ENCODE measurements around the gene CTSC. TPM values are rescaled to one million over a fixed set of nuclear protein-coding genes. Genes with fewer than 3 reads are reported as not detected.
A peak's percentile ranks its signal among the peaks of the same experiment; 100 is the strongest.

CTSC gene
- total and polyA plus RNA-seq, 2 donors = 72.4 to 178 TPM

GRCh38 chr11:88359541-88359940 lies 22.0 kb upstream of the CTSC start:
- 86% methylated on average over 1 of the region's 1 CpG for WGBS
- H3K36me3 ChIP-seq (ENCODE audit: insufficient read depth) = no peaks in the 10 kb centered on the region

GRCh38 chr11:88359114-88359513 lies 21.6 kb upstream of the CTSC start:
- no peaks in the 10 kb centered on the region for H3K36me3 ChIP-seq (ENCODE audit: insufficient read depth)
- no peak for DNase-seq (ENCODE audit: extremely low spot score)
- H3K27ac ChIP-seq (ENCODE audit: low read depth) = no peak overlapping the region
- no peaks in the 10 kb centered on the region for H3K4me1 ChIP-seq (ENCODE audit: insufficient read depth)
- H3K4me3 ChIP-seq (ENCODE audit: low read depth, low read length) = no peak overlapping the region
- 48% methylated on average over 1 of the region's 1 CpG for WGBS

More at GRCh38 chr11:88359541-88359940, 22.0 kb upstream of the CTSC start:
- Histone ChIP-seq H3K4me3 (ENCODE audit: low read depth, low read length) (no peak overlapping the region), H3K4me1 (ENCODE audit: insufficient read depth) (no peaks in the 10 kb centered on the region), H3K27ac (ENCODE audit: low read depth) (peak overlapping the region; percentile 5)
- DNase-seq (ENCODE audit: extremely low spot score) = no peak

DNA sequence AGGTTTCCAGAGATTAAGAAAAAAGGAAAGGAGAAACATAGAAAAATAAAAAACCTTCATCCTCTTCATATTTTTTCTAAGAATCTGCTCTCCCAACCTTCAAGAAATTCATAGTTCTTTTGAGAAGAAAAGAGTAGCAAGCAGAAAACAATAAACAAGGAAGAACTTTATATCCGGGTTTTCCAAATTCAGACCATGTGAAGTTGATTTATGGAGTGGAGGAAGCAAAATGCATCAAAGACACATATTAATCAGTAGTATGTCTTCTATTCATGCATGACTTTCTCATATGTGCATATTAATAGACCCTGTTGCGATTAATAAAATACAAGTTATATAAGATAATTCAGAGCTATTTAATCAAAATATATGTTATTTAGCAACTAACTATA lies 20.5 kb upstream of the CTSC start:
- no peak for DNase-seq (ENCODE audit: extremely low spot score)
- Histone ChIP-seq H3K27ac (ENCODE audit: low read depth) (no peak overlapping the region), H3K36me3 (ENCODE audit: insufficient read depth) (no peaks in the 10 kb centered on the region), H3K4me3 (ENCODE audit: low read depth, low read length) (no peak overlapping the region), H3K4me1 (ENCODE audit: insufficient read depth) (no peaks in the 10 kb centered on the region)
- 82% methylated on average over 2 of the region's 2 CpGs for WGBS

DNA sequence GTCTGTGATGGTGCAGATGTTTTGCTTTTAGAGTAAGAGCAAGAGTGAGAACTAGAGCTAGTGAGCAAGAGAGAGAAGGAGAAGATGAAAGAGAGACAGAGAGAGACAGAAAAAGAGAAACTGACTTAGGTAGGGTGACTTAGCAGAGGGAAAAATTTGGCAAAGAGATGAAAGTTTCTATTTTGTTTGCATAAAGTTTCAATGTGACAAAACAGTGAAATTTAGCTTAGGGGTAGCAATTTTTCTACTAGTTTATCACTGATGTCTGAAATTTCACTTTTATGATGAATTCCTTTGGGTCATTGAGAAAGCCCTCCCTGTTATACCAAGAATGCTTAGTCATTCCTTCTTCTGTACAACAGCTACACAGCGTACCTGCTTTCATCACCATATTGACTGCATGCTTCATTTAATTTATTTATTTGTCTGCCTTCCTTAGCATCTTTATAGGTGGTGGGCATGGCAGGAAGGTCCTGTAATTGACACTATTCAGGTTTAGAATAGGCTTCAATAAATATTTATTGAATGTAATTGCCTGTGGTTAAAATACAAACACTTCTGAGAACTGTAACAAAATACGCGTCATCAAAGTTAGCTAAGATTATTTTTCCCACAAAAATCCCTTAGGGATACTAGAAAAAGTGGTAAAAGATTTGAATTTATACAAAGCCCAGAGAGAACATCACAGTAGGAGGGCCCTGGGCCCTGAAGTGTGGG lies 19.9 kb upstream of the CTSC start:
- H3K4me1 ChIP-seq (ENCODE audit: insufficient read depth) = no peaks in the 10 kb centered on the region
- WGBS = 76% methylated on average over 3 of the region's 3 CpGs
- H3K27ac ChIP-seq (ENCODE audit: low read depth) = no peak overlapping the region
- no peak overlapping the region for H3K4me3 ChIP-seq (ENCODE audit: low read depth, low read length)
- H3K36me3 ChIP-seq (ENCODE audit: insufficient read depth) = no peaks in the 10 kb centered on the region
- DNase-seq (ENCODE audit: extremely low spot score) = no peak

DNA sequence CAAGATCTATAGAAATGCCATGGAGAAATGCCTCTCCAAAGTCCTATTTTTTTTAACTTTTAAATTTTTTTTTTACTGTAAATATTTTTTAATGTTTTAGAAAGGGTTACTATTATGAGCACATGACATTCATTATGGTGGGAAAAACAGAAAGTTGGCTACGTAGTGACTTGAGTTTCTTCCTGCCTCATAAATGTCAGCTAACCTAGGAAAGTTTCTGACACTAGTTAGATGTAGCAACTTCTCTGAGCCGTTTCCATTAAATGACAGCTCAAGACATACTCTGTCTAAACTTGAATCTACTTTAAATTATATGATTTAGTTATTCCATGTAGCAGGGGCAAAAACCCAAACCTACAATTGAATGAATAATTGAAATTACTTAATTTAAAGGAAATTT lies 18.4 kb upstream of the CTSC start:
- Histone ChIP-seq H3K4me1 (ENCODE audit: insufficient read depth) (no peaks in the 10 kb centered on the region), H3K36me3 (ENCODE audit: insufficient read depth) (no peaks in the 10 kb centered on the region), H3K27ac (ENCODE audit: low read depth) (no peak overlapping the region), H3K4me3 (ENCODE audit: low read depth, low read length) (no peak overlapping the region)
- WGBS = 44% methylated on average over 2 of the region's 2 CpGs
- no peak for DNase-seq (ENCODE audit: extremely low spot score)

- Histone ChIP-seq H3K4me1 (ENCODE audit: insufficient read depth) (no peaks in the 10 kb centered on the region), H3K4me3 (ENCODE audit: low read depth, low read length) (no peak overlapping the region), H3K27ac (ENCODE audit: low read depth) (no peak overlapping the region), H3K36me3 (ENCODE audit: insufficient read depth) (no peaks in the 10 kb centered on the region)
- 85% methylated on average over 2 of the region's 2 CpGs for WGBS
- no peak for DNase-seq (ENCODE audit: extremely low spot score)
Observed at GRCh38 chr11:88354912-88355311, 17.4 kb upstream of the CTSC start.

DNA sequence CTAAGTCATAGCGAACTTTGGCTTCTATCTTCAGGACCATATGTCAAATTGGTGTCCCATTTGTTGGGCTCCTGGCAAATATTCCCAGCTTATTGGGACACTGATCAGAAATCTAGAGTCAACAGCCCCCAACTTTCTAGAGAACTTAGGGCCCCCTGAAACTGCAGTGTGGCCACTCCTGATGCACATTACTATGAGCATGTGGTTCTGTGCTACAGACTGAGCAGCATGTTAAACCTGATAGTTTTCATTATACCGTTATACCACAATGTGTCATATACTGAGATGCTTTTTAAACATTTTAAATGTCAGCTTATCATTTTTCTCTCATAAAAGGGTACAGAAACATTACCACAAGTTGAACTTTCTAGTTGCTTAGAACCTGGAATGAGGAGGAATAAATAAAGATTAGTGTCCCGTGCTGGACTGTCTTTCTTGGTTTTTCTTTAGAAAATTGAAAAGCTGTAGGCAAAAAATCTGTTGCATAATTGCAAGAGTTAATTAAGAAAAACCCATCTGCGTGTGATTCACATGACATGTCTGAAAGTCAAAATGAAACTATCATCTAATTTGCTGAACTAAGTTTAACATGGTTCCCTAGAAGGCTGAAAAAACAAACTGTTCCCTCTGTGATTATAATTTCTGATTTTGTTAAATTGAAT lies 16.4 kb upstream of the CTSC start:
- no peak overlapping the region for H3K27ac ChIP-seq (ENCODE audit: low read depth)
- 49% methylated on average over 4 of the region's 4 CpGs for WGBS

GRCh38 chr11:88353386-88353785 lies 15.8 kb upstream of the CTSC start:
- WGBS = 95% methylated on average over 3 of the region's 3 CpGs
- Histone ChIP-seq H3K27ac (ENCODE audit: low read depth) (no peak overlapping the region), H3K36me3 (ENCODE audit: insufficient read depth) (no peaks in the 10 kb centered on the region), H3K4me1 (ENCODE audit: insufficient read depth) (no peaks in the 10 kb centered on the region), H3K4me3 (ENCODE audit: low read depth, low read length) (no peak overlapping the region)
- DNase-seq (ENCODE audit: extremely low spot score) = no peak

More for the DNA sequence above, 16.4 kb upstream of the CTSC start:
- no peaks in the 10 kb centered on the region for H3K4me1 ChIP-seq (ENCODE audit: insufficient read depth)
- H3K36me3 ChIP-seq (ENCODE audit: insufficient read depth) = no peaks in the 10 kb centered on the region
- no peak overlapping the region for H3K4me3 ChIP-seq (ENCODE audit: low read depth, low read length)
- no peak for DNase-seq (ENCODE audit: extremely low spot score)

DNA sequence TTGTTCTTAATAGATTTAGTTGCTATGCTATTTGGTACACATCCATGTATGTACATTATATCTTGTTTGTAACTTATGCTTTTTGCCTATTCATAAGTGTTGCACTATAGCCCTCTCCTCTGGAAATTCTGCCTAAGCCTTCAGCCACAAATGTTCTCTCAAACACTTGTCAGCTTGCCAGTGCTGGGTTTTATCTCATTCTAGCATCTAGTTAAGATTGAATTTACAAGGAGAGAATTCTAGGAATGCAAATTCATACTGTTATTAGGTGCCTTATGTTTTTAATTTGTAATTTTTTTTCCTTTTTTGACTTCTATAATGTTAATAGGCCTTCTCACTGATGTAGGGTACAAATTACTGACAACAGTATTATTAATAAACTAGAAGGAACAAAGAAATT lies 14.6 kb upstream of the CTSC start:
- H3K36me3 ChIP-seq (ENCODE audit: insufficient read depth) = no peaks in the 10 kb centered on the region
- no peaks in the 10 kb centered on the region for H3K4me1 ChIP-seq (ENCODE audit: insufficient read depth)
- H3K4me3 ChIP-seq (ENCODE audit: low read depth, low read length) = no peak overlapping the region
- no peak for DNase-seq (ENCODE audit: extremely low spot score)
- no peak overlapping the region for H3K27ac ChIP-seq (ENCODE audit: low read depth)

GRCh38 chr11:88348870-88349269 lies 11.3 kb upstream of the CTSC start:
- Histone ChIP-seq H3K36me3 (ENCODE audit: insufficient read depth) (no peaks in the 10 kb centered on the region), H3K4me1 (ENCODE audit: insufficient read depth) (no peaks in the 10 kb centered on the region), H3K27ac (ENCODE audit: low read depth) (no peak overlapping the region), H3K4me3 (ENCODE audit: low read depth, low read length) (no peak overlapping the region)
- 33% methylated on average over 1 of the region's 1 CpG for WGBS
- no peak for DNase-seq (ENCODE audit: extremely low spot score)

DNA sequence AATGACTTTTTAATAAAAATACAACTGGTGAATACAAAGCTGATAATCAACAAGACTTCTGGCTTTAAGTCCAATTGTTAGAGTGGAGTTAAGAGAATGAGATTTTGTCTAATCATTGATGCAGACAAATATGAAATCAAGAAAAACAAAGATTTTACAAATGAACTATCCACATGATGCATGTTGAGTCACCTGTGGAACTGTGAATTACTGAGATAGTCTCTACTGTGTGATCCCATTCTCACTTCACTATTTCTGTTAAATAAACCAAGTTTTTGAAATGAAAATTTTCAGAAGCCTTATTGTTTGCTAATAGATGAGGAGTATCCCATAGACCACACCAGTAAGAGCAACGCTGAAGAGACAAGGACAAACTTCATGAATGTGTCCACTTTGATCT lies 8.4 kb upstream of the CTSC start:
- Histone ChIP-seq H3K36me3 (ENCODE audit: insufficient read depth) (no peaks in the 10 kb centered on the region), H3K27ac (ENCODE audit: low read depth) (no peak overlapping the region), H3K4me3 (ENCODE audit: low read depth, low read length) (no peak overlapping the region), H3K4me1 (ENCODE audit: insufficient read depth) (no peaks in the 10 kb centered on the region)
- DNase-seq (ENCODE audit: extremely low spot score) = no peak
- 99% methylated on average over 1 of the region's 1 CpG for WGBS

- WGBS = 90% methylated on average over 2 of the region's 2 CpGs
- H3K36me3 ChIP-seq (ENCODE audit: insufficient read depth) = no peaks in the 10 kb centered on the region
- H3K4me3 ChIP-seq (ENCODE audit: low read depth, low read length) = no peak overlapping the region
- no peaks in the 10 kb centered on the region for H3K4me1 ChIP-seq (ENCODE audit: insufficient read depth)
- DNase-seq (ENCODE audit: extremely low spot score) = no peak
- no peak overlapping the region for H3K27ac ChIP-seq (ENCODE audit: low read depth)
Observed at GRCh38 chr11:88345408-88345807, 7.9 kb upstream of the CTSC start.

DNA sequence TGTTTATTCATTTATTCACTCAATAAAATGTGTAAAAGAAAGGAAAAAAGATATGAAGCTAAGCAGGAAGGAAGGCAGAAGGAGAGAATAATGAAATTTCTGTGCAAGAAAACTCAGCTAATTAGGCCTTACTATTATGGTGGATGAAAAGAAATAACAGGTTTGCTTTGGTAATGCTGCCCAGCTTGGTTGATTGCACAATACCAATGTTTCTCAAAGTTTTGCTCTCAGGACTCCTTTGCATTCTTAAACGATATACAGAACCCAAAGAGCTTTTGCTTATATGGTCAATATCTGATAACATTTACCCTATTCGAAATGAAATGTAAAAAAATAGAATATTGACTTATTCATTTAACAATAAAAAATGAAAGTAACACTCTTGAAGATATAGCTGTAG lies 7.3 kb upstream of the CTSC start:
- DNase-seq (ENCODE audit: extremely low spot score) = no peak
- Histone ChIP-seq H3K36me3 (ENCODE audit: insufficient read depth) (no peaks in the 10 kb centered on the region), H3K4me3 (ENCODE audit: low read depth, low read length) (no peak overlapping the region), H3K4me1 (ENCODE audit: insufficient read depth) (no peaks in the 10 kb centered on the region), H3K27ac (ENCODE audit: low read depth) (no peak overlapping the region)
- 90% methylated on average over 2 of the region's 2 CpGs for WGBS

DNA sequence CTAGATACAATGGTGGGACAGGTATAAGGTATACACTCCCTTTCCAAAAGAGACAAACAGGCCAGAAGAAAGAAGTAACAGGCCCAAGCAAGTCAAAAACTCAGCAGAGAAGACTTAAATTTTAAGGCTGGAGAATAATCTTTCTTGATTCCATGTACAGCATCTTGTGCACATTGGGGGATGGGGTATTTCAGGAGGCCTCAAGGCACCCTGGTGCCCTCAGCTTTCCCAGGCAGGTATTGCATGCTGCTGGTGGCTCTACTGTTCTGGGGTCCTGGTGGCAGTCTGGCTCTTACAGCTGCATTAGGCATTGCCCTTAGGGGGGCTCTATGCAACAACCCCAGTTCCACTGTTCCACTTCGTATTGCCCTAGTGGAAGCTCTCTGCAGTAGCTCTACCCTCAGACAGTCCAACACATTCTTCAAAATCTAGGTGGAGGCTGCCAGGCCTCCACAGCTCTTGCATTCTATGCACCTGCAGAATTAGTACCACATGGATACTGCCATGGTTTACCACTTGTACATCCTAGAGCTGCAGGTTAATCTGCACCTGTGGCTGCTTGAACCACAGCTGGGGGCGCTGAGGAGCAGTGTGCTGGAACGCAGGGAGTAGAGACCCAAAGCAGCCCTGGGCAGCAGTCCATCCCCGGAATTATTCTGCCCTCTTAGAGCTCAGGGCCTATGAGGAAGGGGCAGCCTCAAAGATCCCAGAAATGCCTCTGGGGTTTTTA lies 4.2 kb upstream of the CTSC start:
- Histone ChIP-seq H3K27ac (ENCODE audit: low read depth) (no peak overlapping the region), H3K36me3 (ENCODE audit: insufficient read depth) (no peaks in the 10 kb centered on the region), H3K4me3 (ENCODE audit: low read depth, low read length) (no peak overlapping the region), H3K4me1 (ENCODE audit: insufficient read depth) (no peaks in the 10 kb centered on the region)
- WGBS = 87% methylated on average over 4 of the region's 4 CpGs
- DNase-seq (ENCODE audit: extremely low spot score) = no peak

All from urinary bladder (tissue), 4 donors.